ENCODE measurements around the gene LRRFIP1. TPM values are rescaled to one million over a fixed set of nuclear protein-coding genes. Genes with fewer than 3 reads are reported as not detected.
A peak's percentile ranks its signal among the peaks of the same experiment; 100 is the strongest.

The LRRFIP1 gene
- total and polyA plus RNA-seq, 2 of the 13 experiments (the other 11 are each of a cell fraction or from before 2014, with no cell fraction given) = 15.9 to 40.5 TPM

GRCh38 chr2:237692601-237693290, 65.4 kb downstream of the LRRFIP1 start (continued):
- TF ChIP-seq THAP9 (CRISPR knock-in tag; IDR thresholded peaks at IDR 0.05; ENCODE audit: borderline replicate concordance) = no peak
- TF ChIP-seq KDM1A (CRISPR knock-in tag; IDR thresholded peaks at IDR 0.05) = no peak
- no peak for TF ChIP-seq HCFC1 (IDR thresholded peaks at IDR 0.05; ENCODE audit: low read depth, low read length)
- no peak for TF ChIP-seq ZMAT5 (CRISPR knock-in tag; IDR thresholded peaks at IDR 0.05; ENCODE audit: borderline replicate concordance, low read depth)
- TF ChIP-seq PREB (CRISPR knock-in tag; IDR thresholded peaks at IDR 0.05) = no peak
- no peak for TF ChIP-seq CEBPG (CRISPR knock-in tag; IDR thresholded peaks at IDR 0.05)
- no peak for TF ChIP-seq GPN1 (CRISPR knock-in tag; IDR thresholded peaks at IDR 0.05; ENCODE audit: borderline replicate concordance)
- TF ChIP-seq KLF9 (CRISPR knock-in tag; IDR thresholded peaks at IDR 0.05; ENCODE audit: low read depth) = no peak
- no peak for TF ChIP-seq SIN3B (IDR thresholded peaks at IDR 0.05; ENCODE audit: low read length)
- TF ChIP-seq JUN (CRISPR knock-in tag; IDR thresholded peaks at IDR 0.05) = no peak
- no peak for TF ChIP-seq THRA (CRISPR knock-in tag; IDR thresholded peaks at IDR 0.05; ENCODE audit: borderline replicate concordance)
- 0 out of 2 replicates have a peak, but pooled peaks have one; percentile 10 for TF ChIP-seq ZNF589 (CRISPR knock-in tag; conservative IDR thresholded peaks at IDR 0.05)
- no peak for TF ChIP-seq ZNF816 (CRISPR knock-in tag; IDR thresholded peaks at IDR 0.05; ENCODE audit: borderline replicate concordance)
- TF ChIP-seq ZNF160 (CRISPR knock-in tag; IDR thresholded peaks at IDR 0.05) = peak; percentile 38; the same call in 1 of the 2 replicates
- TF ChIP-seq ZNF546 (CRISPR knock-in tag; conservative IDR thresholded peaks at IDR 0.05) = 0 out of 2 replicates have a peak, but pooled peaks have one; percentile 59
- no peak for TF ChIP-seq PRPF4 (IDR thresholded peaks at IDR 0.05; ENCODE audit: low read depth, low read length, poor library complexity, severe bottlenecking)
- no peak for TF ChIP-seq KDM3A (CRISPR knock-in tag; IDR thresholded peaks at IDR 0.05; ENCODE audit: low read depth)
- TF ChIP-seq CCAR2 (optimal IDR thresholded peaks at IDR 0.05; ENCODE audit: low read depth, low read length) = no peak
- TF ChIP-seq ZC3H13 (CRISPR knock-in tag; IDR thresholded peaks at IDR 0.05) = 0 out of 2 replicates have a peak, but pooled peaks have one; percentile 32
- TF ChIP-seq ZNF674 (CRISPR knock-in tag; IDR thresholded peaks at IDR 0.05; ENCODE audit: low read depth) = no peak
- no peak for TF ChIP-seq ZSCAN22 (CRISPR knock-in tag; IDR thresholded peaks at IDR 0.05)
- TF ChIP-seq ZEB1 (IDR thresholded peaks at IDR 0.05; ENCODE audit: insufficient replicate concordance, low read depth) = no peak
- TF ChIP-seq ZFP82 (CRISPR knock-in tag; IDR thresholded peaks at IDR 0.05; ENCODE audit: borderline replicate concordance) = no peak

All from HepG2 (cell line).